ENCODE data around the gene STON2.

The STON2 gene

GRCh38 chr14:81367563-81367962 is 32.6 kb downstream of the STON2 start:
- no peak for DNase-seq

DNA sequence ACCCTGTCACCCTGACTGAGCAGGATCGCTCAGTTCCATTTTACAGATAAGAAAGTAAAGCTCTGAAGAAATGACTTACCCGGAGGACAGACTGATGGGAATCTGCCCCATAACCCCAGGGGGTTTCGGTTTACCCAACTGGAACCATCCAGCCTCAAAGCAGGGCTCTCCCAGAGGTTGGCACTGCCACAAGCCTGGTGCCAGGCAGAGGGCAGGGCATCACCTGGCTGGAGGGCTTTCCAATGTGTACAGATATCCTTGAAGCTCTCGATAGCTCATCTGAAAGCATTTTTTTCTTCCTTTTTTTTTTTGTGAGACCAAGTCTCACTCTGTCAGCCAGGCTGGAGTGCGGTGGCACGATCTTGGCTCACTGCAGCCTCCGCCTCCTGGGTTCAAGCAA is 33.2 kb downstream of the STON2 start:
- DNase-seq, result no peak

- no peak for DNase-seq
Measured at GRCh38 chr14:81366214-81366613, 33.9 kb downstream of the STON2 start.

DNA sequence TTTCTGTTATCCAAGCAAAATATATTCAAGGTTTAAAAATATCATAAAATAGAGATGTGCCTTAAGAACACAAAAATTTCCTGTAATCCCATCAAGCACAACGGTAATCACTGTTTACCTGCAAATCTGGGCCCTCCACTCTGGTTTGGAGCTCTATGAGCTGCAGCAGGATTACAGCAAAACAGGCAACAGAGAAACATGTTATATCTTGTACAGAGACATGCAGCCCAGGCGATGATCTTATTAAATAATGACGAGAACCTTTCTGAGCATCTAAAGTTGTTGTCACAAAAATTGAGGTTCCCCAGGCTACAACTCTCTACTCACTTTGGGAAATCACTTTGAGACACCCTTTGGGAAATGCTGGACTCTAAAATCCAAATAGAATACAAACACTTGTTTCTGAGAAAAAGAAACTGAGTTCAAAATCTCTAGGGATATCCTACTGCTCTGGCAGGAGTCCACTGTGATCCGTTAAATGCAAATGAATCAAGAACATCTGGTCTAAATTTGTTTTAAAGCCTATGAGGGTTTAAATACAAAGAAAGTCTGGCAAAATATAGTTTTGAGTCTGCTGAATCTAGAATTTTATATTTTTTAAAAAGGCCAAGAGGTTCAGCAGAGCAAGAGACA is 36.3 kb downstream of the STON2 start:
- no peak for DNase-seq

- no peak for DNase-seq
Measured at GRCh38 chr14:81353691-81354323, 46.3 kb downstream of the STON2 start.

- no peak for DNase-seq
Measured at GRCh38 chr14:81352413-81352812, 47.7 kb downstream of the STON2 start.

DNA sequence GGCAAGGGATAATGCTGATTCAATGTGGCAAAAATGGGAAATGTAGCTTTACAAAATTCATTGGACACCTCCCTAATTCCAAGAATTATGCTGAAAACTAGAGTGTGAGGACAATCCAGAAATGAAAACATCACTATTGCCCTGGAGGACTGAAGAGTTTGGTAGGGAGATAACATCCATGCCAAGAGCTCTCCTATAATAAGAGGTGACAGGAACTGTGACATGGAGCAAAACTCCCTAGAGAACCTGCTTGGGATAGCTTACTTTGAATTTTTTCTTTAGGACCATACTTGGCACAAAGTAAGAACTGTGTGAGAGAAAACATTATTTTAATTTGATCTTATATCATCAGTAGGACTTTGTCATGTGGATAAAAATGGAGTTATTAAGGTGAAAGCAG is 48.9 kb downstream of the STON2 start:
- DNase-seq, result no peak

GRCh38 chr14:81350344-81351130 is 49.6 kb downstream of the STON2 start:
- no peak for DNase-seq

GRCh38 chr14:81348061-81348460 is 52.1 kb downstream of the STON2 start:
- no peak for DNase-seq

GRCh38 chr14:81345781-81346180 is 54.3 kb downstream of the STON2 start:
- no peak for DNase-seq

GRCh38 chr14:81344481-81345160 is 55.5 kb downstream of the STON2 start:
- DNase-seq, result no peak

GRCh38 chr14:81343701-81344100 is 56.4 kb downstream of the STON2 start:
- DNase-seq, result no peak

DNA sequence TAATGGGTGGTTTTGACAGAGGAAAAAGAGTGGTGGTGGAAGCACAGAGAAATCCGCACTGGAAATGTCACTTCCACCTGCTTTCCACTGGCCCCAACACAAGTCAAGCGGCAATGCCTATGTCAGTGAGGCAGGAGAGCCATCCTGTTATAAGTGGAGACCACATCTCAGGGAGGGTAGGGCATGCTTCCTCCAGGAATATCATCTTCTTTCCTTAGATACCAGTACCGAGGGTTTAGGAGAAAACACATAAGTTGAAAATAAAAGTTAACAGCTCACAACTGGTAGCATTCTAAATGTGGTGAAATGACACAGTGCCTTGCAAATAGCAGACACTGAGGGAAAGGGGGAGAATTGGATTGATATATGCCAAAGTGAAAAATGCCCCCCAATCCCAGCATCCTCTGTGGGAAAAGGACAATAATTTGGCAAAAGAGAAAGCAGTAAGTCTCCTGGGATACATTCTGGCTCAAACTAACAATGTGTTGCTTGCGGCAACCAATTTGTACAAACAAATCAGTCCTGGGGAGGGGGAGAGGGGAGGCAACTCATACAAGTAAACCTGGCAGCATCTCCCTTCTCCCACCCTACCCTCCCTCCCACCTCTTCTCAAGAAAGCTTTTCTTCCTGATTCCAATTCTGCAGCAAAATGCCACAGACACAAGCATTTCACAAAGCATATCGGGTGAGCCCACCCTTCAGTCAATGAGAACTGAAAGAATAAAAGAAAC is 57.1 kb downstream of the STON2 start:
- DNase-seq, result no peak

DNA sequence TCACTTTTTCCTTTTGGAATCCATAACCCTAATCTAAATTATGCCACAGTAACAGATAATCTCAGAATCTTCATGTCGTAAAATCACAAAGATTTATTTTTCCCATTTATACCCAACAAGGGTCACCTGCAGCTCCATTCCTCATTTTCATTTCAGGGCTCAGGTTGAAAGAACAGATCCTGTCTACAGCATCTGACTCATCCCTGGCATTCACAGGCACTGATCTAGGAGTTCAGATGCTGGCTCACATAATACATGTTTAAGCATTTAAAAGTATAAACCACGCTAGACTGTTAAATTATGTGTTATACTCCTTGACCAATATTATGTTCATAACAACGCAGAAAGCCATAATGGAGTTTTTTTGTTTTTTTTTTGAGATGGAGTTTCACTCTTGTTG is 58.3 kb downstream of the STON2 start:
- DNase-seq, result no peak

DNA sequence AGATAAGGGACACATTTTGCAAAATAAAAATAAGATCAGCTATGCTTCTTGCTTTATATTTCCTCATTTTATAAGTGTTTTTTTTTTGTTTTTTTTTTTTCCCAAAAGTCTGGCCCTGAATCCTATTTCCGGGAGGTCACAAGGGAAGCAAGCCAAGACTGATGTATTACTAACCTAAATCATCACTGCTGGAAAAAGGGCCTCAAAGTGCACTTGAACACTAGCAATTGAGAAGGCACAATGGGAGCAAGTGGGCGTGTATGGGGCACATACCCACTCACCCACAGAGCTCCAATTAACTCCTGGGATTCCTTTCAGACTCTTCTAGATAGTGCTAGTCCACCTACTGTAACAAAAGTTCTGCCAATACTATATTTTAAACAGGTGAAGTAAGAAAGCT is 58.8 kb downstream of the STON2 start:
- no peak for DNase-seq

DNA sequence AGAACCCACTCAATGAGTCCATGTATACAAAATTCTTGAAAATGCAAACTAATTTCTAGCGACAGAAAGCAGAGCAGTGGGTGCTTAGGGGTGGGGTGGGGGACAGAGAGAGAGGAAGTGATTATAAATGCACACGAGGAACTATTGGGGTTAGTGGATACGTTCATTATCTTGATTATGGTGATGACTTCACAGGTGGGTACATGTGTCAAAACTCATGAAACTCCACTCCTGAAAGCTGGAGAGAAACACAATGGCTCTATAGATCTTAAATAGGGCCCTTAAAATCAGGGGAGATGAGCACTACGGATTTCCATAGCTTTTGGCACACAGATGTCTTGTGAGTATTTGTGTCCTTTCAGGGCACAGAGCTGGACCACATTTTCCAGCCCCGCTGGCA is 59.9 kb downstream of the STON2 start:
- DNase-seq, result no peak

DNA sequence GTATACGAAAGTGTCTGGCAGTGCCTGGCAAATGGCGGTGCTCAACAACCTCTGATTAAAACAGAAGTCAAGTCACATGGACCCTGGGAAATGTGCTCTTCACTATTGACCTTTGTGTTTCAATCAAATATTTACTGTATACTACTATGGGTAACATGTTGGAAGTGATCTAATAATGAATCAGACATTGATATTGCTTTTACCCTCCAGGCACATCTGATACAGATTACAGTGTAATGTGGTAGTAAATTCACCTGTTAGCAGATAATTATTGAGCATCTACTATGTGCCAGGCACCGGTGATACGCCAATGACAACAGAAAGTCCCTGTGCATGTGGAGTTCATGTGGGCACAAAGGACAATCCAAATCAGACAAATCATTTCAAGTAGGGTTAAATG is 63.1 kb downstream of the STON2 start:
- DNase-seq, result no peak

- no peak for DNase-seq
Measured at GRCh38 chr14:81336009-81336408, 64.1 kb downstream of the STON2 start.

GRCh38 chr14:81332725-81333124 is 67.4 kb downstream of the STON2 start:
- DNase-seq, result no peak

- DNase-seq, result no peak
Measured at GRCh38 chr14:81331229-81332021, 68.7 kb downstream of the STON2 start.

GRCh38 chr14:81330619-81331122 is 69.5 kb downstream of the STON2 start:
- DNase-seq, result no peak
